ENCODE data around the gene BOLA3. TPM values are rescaled to one million over a fixed set of nuclear protein-coding genes. Genes with fewer than 3 reads are reported as not detected.
"Not testable (repeated sequence)": the region's sequence is repeated elsewhere in the genome, so short reads cannot be mapped to it uniquely, and the experiment has no call there.

Gene BOLA3
- total and polyA plus RNA-seq, 4 donors: 27.1 to 50.2 (median 41.7) TPM

- WGBS (ENCODE audit: insufficient coverage): 94% methylated on average over 9 of the region's 11 CpGs
- DNase-seq (ENCODE audit: low read depth in 4 of 6, low spot score in 6 of 6): no peak
- Histone ChIP-seq H3K4me3 (ENCODE audit: low read depth, low read length) (no peak overlapping the region), H3K27ac (ENCODE audit: low read depth, low read length) (no peak overlapping the region), H3K27me3 (ENCODE audit: control insufficient read depth, insufficient read depth, low read length) (no peaks in the 10 kb centered on the region), H3K9me3 (ENCODE audit: control insufficient read depth, insufficient read depth, low read length) (no peaks in the 10 kb centered on the region), H3K4me1 (ENCODE audit: control insufficient read depth, insufficient read depth, low read length) (no peaks in the 10 kb centered on the region), H3K36me3 (ENCODE audit: control insufficient read depth, insufficient read depth, low read length) (peaks cover 55% of the 10 kb centered on the region)
These were observed 9.8 kb downstream of the BOLA3 start for GRCh38 chr2:74137651-74138599.

DNA sequence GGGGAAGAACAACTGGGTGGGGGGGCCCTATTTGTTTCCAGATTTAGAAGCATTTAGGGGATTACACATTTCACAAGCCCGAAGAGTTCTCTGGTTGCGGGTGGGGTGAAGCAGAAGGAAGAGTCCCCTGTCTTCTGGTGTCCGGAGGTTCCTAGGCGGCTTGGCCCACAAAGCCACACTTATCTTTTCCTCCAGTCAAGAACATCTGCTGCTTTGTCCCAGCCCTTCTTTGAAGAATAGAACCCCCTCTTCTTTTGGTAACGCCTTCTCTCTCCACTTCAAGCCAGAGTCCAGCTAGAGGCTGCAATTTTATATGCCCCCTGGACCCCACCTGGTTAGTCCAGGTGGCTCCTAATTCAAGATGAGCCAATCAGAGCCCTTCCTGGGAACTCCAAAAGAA lies 15.8 kb downstream of the BOLA3 start:
- no peak for DNase-seq (ENCODE audit: low read depth in 4 of 6, low spot score in 6 of 6)
- no peak overlapping the region for H3K27ac ChIP-seq (ENCODE audit: low read depth, low read length)
- H3K27me3 ChIP-seq (ENCODE audit: control insufficient read depth, insufficient read depth, low read length): peaks cover 10% of the 10 kb centered on the region
- no peaks in the 10 kb centered on the region for H3K4me1 ChIP-seq (ENCODE audit: control insufficient read depth, insufficient read depth, low read length)
- WGBS (ENCODE audit: insufficient coverage): 76% methylated on average over 5 of the region's 5 CpGs
- H3K9me3 ChIP-seq (ENCODE audit: control insufficient read depth, insufficient read depth, low read length): no peaks in the 10 kb centered on the region
- no peak overlapping the region for H3K4me3 ChIP-seq (ENCODE audit: low read depth, low read length)
- peaks cover 24% of the 10 kb centered on the region for H3K36me3 ChIP-seq (ENCODE audit: control insufficient read depth, insufficient read depth, low read length)

GRCh38 chr2:74130211-74130995 lies 17.3 kb downstream of the BOLA3 start:
- 45% methylated on average over 41 of the region's 41 CpGs for WGBS (ENCODE audit: insufficient coverage)
- no peaks in the 10 kb centered on the region for H3K9me3 ChIP-seq (ENCODE audit: control insufficient read depth, insufficient read depth, low read length)
- H3K4me3 ChIP-seq (ENCODE audit: low read depth, low read length): no peak overlapping the region
- H3K27ac ChIP-seq (ENCODE audit: low read depth, low read length): no peak overlapping the region
- peaks cover 10% of the 10 kb centered on the region for H3K27me3 ChIP-seq (ENCODE audit: control insufficient read depth, insufficient read depth, low read length)
- peaks cover 21% of the 10 kb centered on the region for H3K36me3 ChIP-seq (ENCODE audit: control insufficient read depth, insufficient read depth, low read length)
- no peaks in the 10 kb centered on the region for H3K4me1 ChIP-seq (ENCODE audit: control insufficient read depth, insufficient read depth, low read length)
- DNase-seq (ENCODE audit: low read depth in 4 of 6, low spot score in 6 of 6): no peak

DNA sequence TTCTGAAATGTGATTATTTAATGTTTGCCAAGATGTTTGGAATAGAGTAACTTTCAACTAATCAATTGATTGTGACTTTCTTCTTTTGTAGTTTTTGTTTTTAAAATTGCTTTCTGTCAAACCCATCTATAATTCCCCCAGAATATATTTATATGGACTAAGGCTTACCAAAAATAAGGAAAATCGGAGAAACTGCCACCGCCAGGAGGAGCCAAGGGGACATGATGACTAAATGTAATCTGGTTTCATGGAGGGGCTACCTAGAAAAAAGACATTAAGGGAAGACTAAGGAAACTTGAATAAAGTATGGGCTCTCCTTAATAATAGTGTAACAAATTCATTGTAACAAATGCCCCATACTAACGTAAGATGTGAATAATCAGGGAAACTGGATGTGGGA lies 19.5 kb downstream of the BOLA3 start:
- no CpG with 5 or more reads among the region's 3 CpGs for WGBS (ENCODE audit: insufficient coverage)
- H3K4me3 ChIP-seq (ENCODE audit: low read depth, low read length): no peak overlapping the region
- H3K4me1 ChIP-seq (ENCODE audit: control insufficient read depth, insufficient read depth, low read length): no peaks in the 10 kb centered on the region
- peaks cover 2% of the 10 kb centered on the region for H3K9me3 ChIP-seq (ENCODE audit: control insufficient read depth, insufficient read depth, low read length)
- H3K27me3 ChIP-seq (ENCODE audit: control insufficient read depth, insufficient read depth, low read length): peaks cover 10% of the 10 kb centered on the region
- no peak for DNase-seq (ENCODE audit: low read depth in 4 of 6, low spot score in 6 of 6)
- peaks cover 9% of the 10 kb centered on the region for H3K36me3 ChIP-seq (ENCODE audit: control insufficient read depth, insufficient read depth, low read length)
- no peak overlapping the region for H3K27ac ChIP-seq (ENCODE audit: low read depth, low read length)

DNA sequence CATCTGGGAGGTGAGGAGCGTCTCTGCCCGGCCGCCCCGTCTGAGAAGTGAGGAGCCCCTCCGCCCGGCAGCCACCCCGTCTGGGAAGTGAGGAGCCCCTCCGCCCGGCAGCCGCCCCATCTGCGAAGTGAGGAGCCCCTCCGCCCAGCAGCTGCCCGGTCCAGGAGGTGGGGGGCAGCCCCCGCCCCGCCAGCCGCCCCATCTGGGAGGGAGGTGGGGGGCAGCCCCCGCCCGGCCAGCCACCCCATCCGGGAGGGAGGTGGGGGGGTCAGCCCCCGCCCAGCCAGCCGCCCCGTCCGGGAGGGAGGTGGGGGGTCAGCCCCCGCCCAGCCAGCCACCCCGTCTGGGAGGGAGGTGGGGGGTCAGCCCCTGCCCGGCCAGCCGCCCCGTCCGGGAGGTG lies 23.8 kb downstream of the BOLA3 start:
- 100% methylated on average over 12 of the region's 29 CpGs for WGBS (ENCODE audit: insufficient coverage)
- DNase-seq (ENCODE audit: low read depth in 4 of 6, low spot score in 6 of 6): not testable (repeated sequence)

DNA sequence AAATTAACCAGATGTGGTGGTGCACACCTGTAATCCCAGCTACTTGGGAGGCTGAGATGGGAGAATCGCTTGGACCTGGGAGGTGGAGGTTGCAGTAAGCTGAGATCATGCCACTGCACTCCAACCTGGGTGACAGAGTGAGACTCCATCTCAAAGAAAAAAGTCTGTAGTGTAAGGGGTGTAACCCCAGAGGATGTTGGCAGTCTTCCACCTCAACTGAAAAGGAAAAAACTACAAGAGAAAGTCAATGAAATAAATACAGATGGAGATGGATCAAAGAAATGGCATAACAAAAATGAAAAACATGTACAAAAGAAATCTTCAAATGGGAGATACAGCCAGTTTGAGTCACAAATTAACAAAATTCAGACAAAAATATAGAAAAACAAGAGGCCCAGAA lies 25.9 kb downstream of the BOLA3 start:
- no CpG with 5 or more reads among the region's 1 CpG for WGBS (ENCODE audit: insufficient coverage)
- H3K4me1 ChIP-seq (ENCODE audit: control insufficient read depth, insufficient read depth, low read length); H3K9me3 ChIP-seq (ENCODE audit: control insufficient read depth, insufficient read depth, low read length); H3K27me3 ChIP-seq (ENCODE audit: control insufficient read depth, insufficient read depth, low read length); H3K4me3 ChIP-seq (ENCODE audit: low read depth, low read length); DNase-seq (ENCODE audit: low read depth in 4 of 6, low spot score in 6 of 6); H3K27ac ChIP-seq (ENCODE audit: low read depth, low read length); H3K36me3 ChIP-seq (ENCODE audit: control insufficient read depth, insufficient read depth, low read length): not testable (repeated sequence)

More for the DNA sequence above, 23.8 kb downstream of the BOLA3 start:
- not testable (repeated sequence) for H3K36me3 ChIP-seq (ENCODE audit: control insufficient read depth, insufficient read depth, low read length); H3K4me1 ChIP-seq (ENCODE audit: control insufficient read depth, insufficient read depth, low read length); H3K9me3 ChIP-seq (ENCODE audit: control insufficient read depth, insufficient read depth, low read length); H3K27ac ChIP-seq (ENCODE audit: low read depth, low read length); H3K4me3 ChIP-seq (ENCODE audit: low read depth, low read length); H3K27me3 ChIP-seq (ENCODE audit: control insufficient read depth, insufficient read depth, low read length)

GRCh38 chr2:74119912-74120825 lies 27.5 kb downstream of the BOLA3 start:
- DNase-seq (ENCODE audit: low read depth in 4 of 6, low spot score in 6 of 6): peak; percentile 45 to 95 (median 73)
- peak overlapping the region; percentile 79 for H3K27ac ChIP-seq (ENCODE audit: low read depth, low read length)
- WGBS (ENCODE audit: insufficient coverage): 1% methylated on average over 56 of the region's 59 CpGs
- peaks cover 5% of the 10 kb centered on the region for H3K4me1 ChIP-seq (ENCODE audit: control insufficient read depth, insufficient read depth, low read length)
- H3K9me3 ChIP-seq (ENCODE audit: control insufficient read depth, insufficient read depth, low read length): peaks cover 4% of the 10 kb centered on the region
- H3K27me3 ChIP-seq (ENCODE audit: control insufficient read depth, insufficient read depth, low read length): no peaks in the 10 kb centered on the region
- H3K4me3 ChIP-seq (ENCODE audit: low read depth, low read length): peak overlapping the region; percentile 83
- H3K36me3 ChIP-seq (ENCODE audit: control insufficient read depth, insufficient read depth, low read length): no peaks in the 10 kb centered on the region

DNA sequence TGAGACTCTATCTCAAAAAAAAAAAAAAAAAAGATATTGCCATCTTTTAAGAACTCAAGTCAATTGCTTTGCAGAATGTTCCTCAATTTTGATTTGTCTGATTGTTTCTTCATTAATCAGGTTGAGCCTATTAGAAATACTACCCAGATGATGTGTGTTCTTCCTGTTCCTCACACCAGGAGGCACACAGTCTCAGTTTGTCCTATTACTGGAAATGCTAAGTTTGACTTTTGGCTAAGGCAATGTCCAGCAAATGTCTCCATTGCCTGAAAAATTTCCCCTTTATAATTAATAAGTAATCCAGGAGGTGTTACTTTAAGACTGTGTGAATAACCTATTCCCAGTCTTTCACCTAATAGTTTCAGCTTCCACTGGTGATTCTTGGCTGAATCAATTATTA lies 28.4 kb downstream of the BOLA3 start:
- Histone ChIP-seq H3K4me1 (ENCODE audit: control insufficient read depth, insufficient read depth, low read length) (peaks cover 5% of the 10 kb centered on the region), H3K4me3 (ENCODE audit: low read depth, low read length) (no peak overlapping the region), H3K9me3 (ENCODE audit: control insufficient read depth, insufficient read depth, low read length) (peaks cover 4% of the 10 kb centered on the region), H3K27ac (ENCODE audit: low read depth, low read length) (no peak overlapping the region), H3K27me3 (ENCODE audit: control insufficient read depth, insufficient read depth, low read length) (no peaks in the 10 kb centered on the region), H3K36me3 (ENCODE audit: control insufficient read depth, insufficient read depth, low read length) (no peaks in the 10 kb centered on the region)
- no peak for DNase-seq (ENCODE audit: low read depth in 4 of 6, low spot score in 6 of 6)

- H3K27me3 ChIP-seq (ENCODE audit: control insufficient read depth, insufficient read depth, low read length): no peaks in the 10 kb centered on the region
These were observed 36.3 kb downstream of the BOLA3 start for GRCh38 chr2:74111380-74111779.

More at GRCh38 chr2:74111380-74111779, 36.3 kb downstream of the BOLA3 start:
- no peak for DNase-seq (ENCODE audit: low read depth in 4 of 6, low spot score in 6 of 6)
- Histone ChIP-seq H3K9me3 (ENCODE audit: control insufficient read depth, insufficient read depth, low read length) (peaks cover 1% of the 10 kb centered on the region), H3K36me3 (ENCODE audit: control insufficient read depth, insufficient read depth, low read length) (peaks cover 3% of the 10 kb centered on the region), H3K4me3 (ENCODE audit: low read depth, low read length) (no peak overlapping the region), H3K27ac (ENCODE audit: low read depth, low read length) (no peak overlapping the region), H3K4me1 (ENCODE audit: control insufficient read depth, insufficient read depth, low read length) (no peaks in the 10 kb centered on the region)

All from spinal cord (tissue), 10 donors.